Transverse colon (tissue), 4 donors: ENCODE measurements around the gene CAMK2B. TPM values are rescaled to one million over a fixed set of nuclear protein-coding genes. Genes with fewer than 3 reads are reported as not detected.

Experiments
- DNase-seq: peaks from one replicate; pipeline ENCODE4 v3.0.0-alpha.2; 2019
- H3K27ac ChIP-seq, 4 donors: fragments of 200-600 bp; sonication (generic); 2 replicates each; pipeline ENCODE4 v1.5.1; 2016 to 2018; ENCODE audit warnings: inconsistent platforms in 4 of 4
- H3K27me3 ChIP-seq: fragments of 200-600 bp; sonication (generic); 2 replicates; pipeline ENCODE4 v1.5.1; 2017; ENCODE audit warnings: inconsistent platforms
- H3K36me3 ChIP-seq, 4 donors: fragments of 200-600 bp; sonication (generic); 2 replicates each; pipeline ENCODE4 v1.5.1; 2017 to 2019; ENCODE audit warnings: inconsistent platforms in 4 of 4
- H3K4me1 ChIP-seq, 4 donors: fragments of 200-600 bp; sonication (generic); 2 replicates each; pipeline ENCODE4 v1.5.1; 2017 to 2020; ENCODE audit warnings: inconsistent platforms in 4 of 4
- H3K4me3 ChIP-seq, 4 donors: fragments of 200-600 bp; sonication (generic); 1 replicate in 1 of 4; 2 replicates in 3 of 4; pipeline versions ENCODE4 v1.5.1 to v1.6.1; 2017 to 2019; ENCODE audit warnings: inconsistent platforms in 4 of 4
- H3K9me3 ChIP-seq, 2 donors: fragments of 200-600 bp; sonication (generic); 2 replicates each; pipeline ENCODE4 v1.5.1; 2017 to 2019; ENCODE audit warnings: inconsistent platforms in 2 of 2
- EP300 ChIP-seq: sonication (generic); formaldehyde crosslinking; IDR thresholded peaks from one replicate; pipeline ENCODE4 v1.6.1; 2017; ENCODE audit warnings: antibody characterized with exemption, low read depth
- POLR2A ChIP-seq: fragments of 450-650 bp; IDR thresholded peaks from one replicate; pipeline ENCODE4 v1.6.1; 2016; ENCODE audit warnings: antibody characterized with exemption, mild to moderate bottlenecking, moderate library complexity
- POLR2AphosphoS5 ChIP-seq, 3 donors: sonication (generic); formaldehyde crosslinking; IDR thresholded peaks; one replicate each; pipeline ENCODE4 v1.6.1; 2016; ENCODE audit warnings: antibody characterized with exemption in 3 of 3
- WGBS, 2 donors: methylation state at CpG; one replicate each; pipeline ENCODE4 v1.1.5; 2018; ENCODE audit warnings: low coverage in 1 of 2; 5-methylcytosine and 5-hydroxymethylcytosine counted together
- in situ Hi-C, 4 donors: fragments of 200-750 bp; cut with MboI; loops; one replicate each; pipeline versions ENCODE4 v1.15.0 to v1.15.1; 2017; ENCODE audit warnings: low sequenced_read_pairs in 3 of 4, low pct_ligation_motif_present in 1 of 4, low pct_unique_long_range_greater_than_20kb in 1 of 4
- intact Hi-C: fragments of 100-400 bp; cut with DNase I; formaldehyde crosslinking; loops from one replicate; pipeline ENCODE4 v1.15.1; 2023; ENCODE audit warnings: low total_unique reads
- total RNA-seq, 4 donors: library from RNA; depleted of rRNA; stranded (reverse); fragments of >200 nt; gene quantifications; one replicate each; pipeline ENCODE4 v1.1.0, GENCODE V29; 2016
- TF ChIP-seq, protein P1 (sequence below), 5 experiments: fragments of 200-600 bp in 3 of 5; fragments of 450-650 bp in 2 of 5; sonication (generic) in 3 of 5; IDR thresholded peaks; 1 replicate in 2 of 5; 2 replicates in 3 of 5; pipeline ENCODE4 v1.5.1; 2016 to 2017; ENCODE audit warnings: antibody characterized with exemption in 5 of 5, inconsistent platforms in 3 of 5, mild to moderate bottlenecking in 2 of 5, moderate library complexity in 1 of 5

Gene CAMK2B
- total RNA-seq, 4 donors from 2014 or later, result 0.16 to 2.8 (median 0.27) TPM; not detected in 1

DNA sequence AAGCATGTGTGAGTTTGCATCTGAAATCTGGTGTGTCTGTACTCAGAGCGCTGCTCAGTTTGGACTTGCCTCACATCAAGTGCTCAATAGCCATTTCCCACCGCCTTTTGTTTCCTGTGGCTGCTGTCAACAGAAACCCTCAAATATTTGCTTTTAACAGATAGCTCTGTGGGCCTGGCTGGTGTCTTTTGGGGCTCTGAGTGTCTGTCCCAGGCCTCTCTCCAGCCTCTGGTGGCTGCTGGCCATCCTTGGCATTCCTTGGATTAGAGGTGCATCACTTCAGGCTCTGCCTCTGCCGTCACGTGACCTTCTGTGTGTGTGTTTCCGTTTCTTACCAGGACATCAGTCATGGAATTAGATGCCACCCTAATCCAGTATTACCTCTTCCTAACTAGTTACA lies 115.3 kb downstream of the CAMK2B start:
- WGBS, 2 donors, result 92 to 95% methylated on average over 2 to 5 of the region's 5 CpGs
- no peaks in the 10 kb centered on the region for H3K4me1 ChIP-seq
- H3K27me3 ChIP-seq, result no peaks in the 10 kb centered on the region
- H3K27ac ChIP-seq, result no peak overlapping the region
- H3K36me3 ChIP-seq, result peaks cover 0 to 77% (median 37%) of the 10 kb centered on the region in 4 donors
- H3K4me3 ChIP-seq, result no peak overlapping the region
- TF ChIP-seq POLR2A, result no peak
- no peak for TF ChIP-seq POLR2AphosphoS5 (IDR thresholded peaks at IDR 0.05)
- TF ChIP-seq, protein P1, sequence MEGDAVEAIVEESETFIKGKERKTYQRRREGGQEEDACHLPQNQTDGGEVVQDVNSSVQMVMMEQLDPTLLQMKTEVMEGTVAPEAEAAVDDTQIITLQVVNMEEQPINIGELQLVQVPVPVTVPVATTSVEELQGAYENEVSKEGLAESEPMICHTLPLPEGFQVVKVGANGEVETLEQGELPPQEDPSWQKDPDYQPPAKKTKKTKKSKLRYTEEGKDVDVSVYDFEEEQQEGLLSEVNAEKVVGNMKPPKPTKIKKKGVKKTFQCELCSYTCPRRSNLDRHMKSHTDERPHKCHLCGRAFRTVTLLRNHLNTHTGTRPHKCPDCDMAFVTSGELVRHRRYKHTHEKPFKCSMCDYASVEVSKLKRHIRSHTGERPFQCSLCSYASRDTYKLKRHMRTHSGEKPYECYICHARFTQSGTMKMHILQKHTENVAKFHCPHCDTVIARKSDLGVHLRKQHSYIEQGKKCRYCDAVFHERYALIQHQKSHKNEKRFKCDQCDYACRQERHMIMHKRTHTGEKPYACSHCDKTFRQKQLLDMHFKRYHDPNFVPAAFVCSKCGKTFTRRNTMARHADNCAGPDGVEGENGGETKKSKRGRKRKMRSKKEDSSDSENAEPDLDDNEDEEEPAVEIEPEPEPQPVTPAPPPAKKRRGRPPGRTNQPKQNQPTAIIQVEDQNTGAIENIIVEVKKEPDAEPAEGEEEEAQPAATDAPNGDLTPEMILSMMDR (IDR thresholded peaks at IDR 0.05), result no peak
- no peak for TF ChIP-seq EP300
- no peak for DNase-seq
- no peaks in the 10 kb centered on the region for H3K9me3 ChIP-seq
- intact Hi-C loops (no loop called here), in situ Hi-C loops (no loop called here)

- Histone ChIP-seq H3K36me3 (peaks cover 0 to 81% (median 39%) of the 10 kb centered on the region in 4 donors), H3K9me3 (no peaks in the 10 kb centered on the region), H3K4me3 (no peak overlapping the region), H3K4me1 (peaks cover 0 to 8% (median 0%) of the 10 kb centered on the region in 4 donors), H3K27me3 (no peaks in the 10 kb centered on the region), H3K27ac (no peak overlapping the region)
- in situ Hi-C loops (no loop called here), intact Hi-C loops (no loop called here)
- DNase-seq, result no peak
- WGBS, 2 donors, result 93 to 95% methylated on average over 5 to 7 of the region's 7 CpGs
- TF ChIP-seq POLR2A, result no peak
- TF ChIP-seq, protein P1 (IDR thresholded peaks at IDR 0.05), result no peak
- no peak for TF ChIP-seq POLR2AphosphoS5 (IDR thresholded peaks at IDR 0.05)
- no peak for TF ChIP-seq EP300
Observed at GRCh38 chr7:44208085-44208484, 117.3 kb downstream of the CAMK2B start.

DNA sequence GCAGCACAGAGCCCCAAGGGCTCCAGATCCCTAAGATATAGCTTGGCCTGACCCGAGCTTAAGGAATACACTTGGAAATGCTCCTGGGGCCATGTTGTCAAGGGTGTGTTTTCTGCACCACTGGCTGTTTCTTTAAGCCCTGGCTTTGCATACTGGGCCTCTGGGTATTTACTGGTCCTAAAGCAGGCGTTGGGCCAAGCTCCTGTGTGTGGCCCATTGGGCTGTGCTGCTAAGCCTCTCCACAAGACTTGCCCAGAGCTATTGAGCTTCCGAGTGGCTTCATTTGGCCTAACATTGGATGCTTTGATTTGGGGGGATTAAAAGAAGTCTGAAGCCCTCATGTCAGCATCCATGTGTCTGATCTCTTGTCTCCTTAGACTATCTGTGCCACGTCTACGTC lies 119.4 kb downstream of the CAMK2B start:
- Histone ChIP-seq H3K4me1 (peaks cover 0 to 24% (median 13%) of the 10 kb centered on the region in 4 donors), H3K27ac (no peak overlapping the region), H3K27me3 (no peaks in the 10 kb centered on the region), H3K4me3 (no peak overlapping the region), H3K9me3 (no peaks in the 10 kb centered on the region), H3K36me3 (peaks cover 0 to 64% (median 33%) of the 10 kb centered on the region in 4 donors)
- DNase-seq, result no peak
- intact Hi-C loops (no loop called here), in situ Hi-C loops (no loop called here)
- TF ChIP-seq POLR2AphosphoS5 (IDR thresholded peaks at IDR 0.05), result no peak
- TF ChIP-seq, protein P1 (IDR thresholded peaks at IDR 0.05), result no peak
- no peak for TF ChIP-seq EP300
- no peak for TF ChIP-seq POLR2A
- 96% methylated on average over 5 of the region's 5 CpGs; no CpG with 5 or more reads in 1 of the 2 donors for WGBS, 2 donors

DNA sequence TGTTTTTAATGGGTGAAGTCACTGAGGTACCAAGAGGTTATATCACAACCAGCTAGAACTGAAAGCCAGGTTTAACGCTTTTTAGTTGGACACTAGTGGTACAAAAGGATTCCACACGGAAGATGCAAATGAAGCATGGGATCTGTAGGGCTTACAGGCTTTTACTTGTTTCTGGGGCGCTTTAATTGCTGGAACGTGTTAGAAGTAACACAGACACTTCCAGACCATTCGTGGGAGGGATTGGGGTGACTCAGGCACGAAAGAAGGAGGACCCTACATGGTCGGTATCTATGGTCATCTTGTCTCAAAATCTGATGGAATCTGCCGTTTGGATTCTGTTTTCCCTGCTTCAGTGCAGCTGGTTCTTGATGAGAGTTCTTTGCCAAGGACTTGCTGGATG lies 123.6 kb downstream of the CAMK2B start:
- Histone ChIP-seq H3K36me3 (peaks cover 0 to 23% (median 11%) of the 10 kb centered on the region in 4 donors), H3K27ac (no peak overlapping the region), H3K9me3 (no peaks in the 10 kb centered on the region), H3K4me1 (peaks cover 0 to 24% (median 13%) of the 10 kb centered on the region in 4 donors), H3K27me3 (peaks cover 10% of the 10 kb centered on the region), H3K4me3 (peak overlapping the region in 3 of 4 donors; percentile 79 to 92 (median 86))
- no peak for TF ChIP-seq POLR2AphosphoS5 (IDR thresholded peaks at IDR 0.05)
- no peak for TF ChIP-seq POLR2A
- TF ChIP-seq, protein P1 (IDR thresholded peaks at IDR 0.05), result no peak
- in situ Hi-C loops (no loop called here), intact Hi-C loops (no loop called here)
- 47 to 55% methylated on average over 8 of the region's 8 CpGs for WGBS, 2 donors
- no peak for DNase-seq
